Tibial artery (tissue), 4 donors: ENCODE results near the gene LAMA5.

Experiments used
- DNase-seq, 2 donors: peaks; one replicate each; pipeline ENCODE4 v3.0.0-alpha.2; 2019
- H3K27ac ChIP-seq, 2 donors: fragments of 200-600 bp; sonication (generic) in 1 of 2; 1 replicate in 1 of 2; 2 replicates in 1 of 2; pipeline ENCODE4 v1.5.1; 2018 to 2019; ENCODE audit warnings: mild to moderate bottlenecking in 1 of 2
- H3K27me3 ChIP-seq, 2 donors: fragments of 200-600 bp; sonication (generic) in 1 of 2; one replicate each; pipeline versions ENCODE4 v1.5.1 to v1.6.0; 2016 to 2019
- H3K36me3 ChIP-seq, 3 donors: fragments of 200-600 bp; sonication (generic) in 2 of 3; one replicate each; pipeline ENCODE4 v1.5.1; 2016 to 2019; ENCODE audit warnings: mild to moderate bottlenecking in 2 of 3
- H3K4me1 ChIP-seq, 4 donors: fragments of 200-600 bp; sonication (generic) in 2 of 4; 1 replicate in 3 of 4; 2 replicates in 1 of 4; pipeline ENCODE4 v1.5.1; 2016 to 2019
- H3K4me3 ChIP-seq, 2 donors: fragments of 200-600 bp; sonication (generic) in 1 of 2; 1 replicate in 1 of 2; 2 replicates in 1 of 2; pipeline ENCODE4 v1.5.1; 2018 to 2019; ENCODE audit warnings: mild to moderate bottlenecking in 2 of 2
- H3K9me3 ChIP-seq, 3 donors: fragments of 200-600 bp; sonication (generic) in 1 of 3; one replicate each; pipeline ENCODE4 v1.5.1; 2016 to 2019
- intact Hi-C: fragments of 100-400 bp; cut with DNase I; formaldehyde crosslinking; loops from one replicate; pipeline ENCODE4 v1.15.0; 2023; ENCODE audit warnings: low total_unique reads
- TF ChIP-seq, protein P1 (sequence below), 2 experiments: fragments of 200-600 bp in 1 of 2; fragments of 450-650 bp in 1 of 2; IDR thresholded peaks; one replicate each; pipeline ENCODE4 v1.5.1; 2017 to 2019; ENCODE audit warnings: antibody characterized with exemption in 2 of 2, mild to moderate bottlenecking in 1 of 2, moderate library complexity in 1 of 2

LAMA5 gene

DNA sequence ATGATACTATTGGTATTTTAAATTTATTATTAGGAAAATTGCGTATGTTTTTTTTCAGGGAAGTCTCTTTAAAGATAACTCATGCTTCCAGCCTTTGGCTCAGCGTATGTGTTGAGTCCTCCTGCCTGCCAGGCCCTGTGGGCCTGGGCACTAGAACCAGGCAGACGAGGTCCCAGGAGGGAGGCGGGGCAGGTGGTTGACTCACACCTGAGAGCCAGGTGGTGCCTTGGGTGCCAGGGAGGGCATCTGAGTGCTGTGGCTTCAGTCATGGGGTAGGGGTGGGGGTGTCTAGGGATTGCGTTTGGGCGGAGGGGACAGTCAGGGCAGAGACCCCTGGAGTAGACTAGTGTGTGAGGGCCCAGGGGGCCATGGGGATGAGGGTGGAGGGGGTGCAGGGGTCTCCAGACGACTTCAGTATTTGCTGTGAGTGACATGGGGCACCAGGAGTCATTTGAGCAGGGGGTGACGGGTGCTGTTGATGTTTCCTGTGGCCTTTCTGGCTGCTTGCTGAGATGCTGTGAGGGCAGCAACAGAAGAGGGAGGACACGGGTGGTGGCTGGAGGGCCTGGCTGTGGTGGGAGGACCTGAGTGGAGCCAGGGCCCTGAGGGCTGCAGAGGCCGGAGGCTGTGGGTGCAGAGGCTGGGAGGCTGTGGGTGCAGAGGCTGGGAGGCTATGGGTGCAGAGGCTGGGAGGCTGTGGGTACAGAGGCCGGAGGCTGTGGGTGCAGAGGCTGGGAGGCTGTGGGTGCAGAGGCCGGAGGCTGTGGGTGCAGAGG, 79.2 kb downstream of the LAMA5 start:
- no peak for DNase-seq
- TF ChIP-seq, protein P1, sequence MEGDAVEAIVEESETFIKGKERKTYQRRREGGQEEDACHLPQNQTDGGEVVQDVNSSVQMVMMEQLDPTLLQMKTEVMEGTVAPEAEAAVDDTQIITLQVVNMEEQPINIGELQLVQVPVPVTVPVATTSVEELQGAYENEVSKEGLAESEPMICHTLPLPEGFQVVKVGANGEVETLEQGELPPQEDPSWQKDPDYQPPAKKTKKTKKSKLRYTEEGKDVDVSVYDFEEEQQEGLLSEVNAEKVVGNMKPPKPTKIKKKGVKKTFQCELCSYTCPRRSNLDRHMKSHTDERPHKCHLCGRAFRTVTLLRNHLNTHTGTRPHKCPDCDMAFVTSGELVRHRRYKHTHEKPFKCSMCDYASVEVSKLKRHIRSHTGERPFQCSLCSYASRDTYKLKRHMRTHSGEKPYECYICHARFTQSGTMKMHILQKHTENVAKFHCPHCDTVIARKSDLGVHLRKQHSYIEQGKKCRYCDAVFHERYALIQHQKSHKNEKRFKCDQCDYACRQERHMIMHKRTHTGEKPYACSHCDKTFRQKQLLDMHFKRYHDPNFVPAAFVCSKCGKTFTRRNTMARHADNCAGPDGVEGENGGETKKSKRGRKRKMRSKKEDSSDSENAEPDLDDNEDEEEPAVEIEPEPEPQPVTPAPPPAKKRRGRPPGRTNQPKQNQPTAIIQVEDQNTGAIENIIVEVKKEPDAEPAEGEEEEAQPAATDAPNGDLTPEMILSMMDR (IDR thresholded peaks at IDR 0.05), result no peak
- Histone ChIP-seq H3K27ac (no peak overlapping the region), H3K27me3 (no peaks in the 10 kb centered on the region), H3K4me3 (no peak overlapping the region), H3K9me3 (no peaks in the 10 kb centered on the region), H3K4me1 (no peaks in the 10 kb centered on the region), H3K36me3 (peaks cover 66 to 86% (median 80%) of the 10 kb centered on the region in 3 donors)
- intact Hi-C loops, result no loop called here

DNA sequence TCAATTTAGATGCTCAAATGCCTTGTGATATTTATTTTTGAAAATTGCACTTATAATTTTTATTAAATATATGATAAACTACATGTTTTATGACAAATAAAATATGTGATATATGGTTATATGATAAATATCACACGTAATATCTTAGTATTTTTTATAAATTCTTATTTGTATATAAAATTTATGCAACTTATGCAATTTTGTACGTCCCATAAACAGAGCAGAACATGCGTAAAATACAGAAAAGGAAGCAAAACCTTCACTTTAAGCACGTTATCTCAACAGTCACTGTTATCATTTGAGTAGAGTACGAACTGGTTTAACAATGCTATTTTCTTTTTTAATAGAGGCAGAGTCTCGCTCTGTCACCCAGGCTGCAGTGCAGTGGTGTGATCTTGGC, 80.0 kb downstream of the LAMA5 start:
- Histone ChIP-seq H3K27ac (no peak overlapping the region), H3K9me3 (no peaks in the 10 kb centered on the region), H3K4me3 (no peak overlapping the region), H3K27me3 (no peaks in the 10 kb centered on the region), H3K4me1 (no peaks in the 10 kb centered on the region), H3K36me3 (peaks cover 62 to 86% (median 82%) of the 10 kb centered on the region in 3 donors)
- TF ChIP-seq, protein P1 (IDR thresholded peaks at IDR 0.05), result no peak
- intact Hi-C loops, result no loop called here
- DNase-seq, result no peak

DNA sequence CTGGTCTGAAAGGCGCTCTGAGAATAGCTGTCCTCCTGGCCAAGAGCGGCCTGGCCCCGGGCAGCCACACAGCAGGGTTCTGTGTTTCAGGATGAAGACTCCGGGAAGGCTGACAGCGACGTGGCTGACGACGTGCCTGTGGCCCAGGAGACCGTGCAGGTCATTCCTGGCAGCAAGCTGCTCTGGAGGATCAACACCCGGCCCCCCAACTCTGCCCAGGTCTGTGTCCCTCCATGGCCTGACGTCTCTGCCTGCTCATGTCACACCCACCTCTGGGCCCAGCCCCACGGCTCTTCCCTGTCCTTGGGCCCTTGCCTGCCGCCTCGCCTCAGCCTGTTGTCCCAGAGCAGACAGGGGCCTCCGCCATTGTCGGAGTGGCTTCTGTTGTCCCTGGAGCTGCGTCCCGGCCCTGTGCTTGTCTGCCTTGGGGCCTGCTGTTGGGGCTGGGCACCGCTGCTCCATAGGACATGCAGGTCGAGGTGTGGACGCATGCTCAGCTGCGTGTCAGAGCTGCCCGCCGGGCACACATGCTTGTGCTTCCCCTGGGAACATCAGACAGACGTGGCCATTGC, 80.5 kb downstream of the LAMA5 start:
- intact Hi-C loops, result no loop called here
- Histone ChIP-seq H3K4me1 (no peaks in the 10 kb centered on the region), H3K27me3 (no peaks in the 10 kb centered on the region), H3K27ac (no peak overlapping the region), H3K4me3 (no peak overlapping the region), H3K36me3 (peaks cover 62 to 86% (median 82%) of the 10 kb centered on the region in 3 donors), H3K9me3 (no peaks in the 10 kb centered on the region)
- no peak for DNase-seq
- TF ChIP-seq, protein P1 (IDR thresholded peaks at IDR 0.05), result no peak

DNA sequence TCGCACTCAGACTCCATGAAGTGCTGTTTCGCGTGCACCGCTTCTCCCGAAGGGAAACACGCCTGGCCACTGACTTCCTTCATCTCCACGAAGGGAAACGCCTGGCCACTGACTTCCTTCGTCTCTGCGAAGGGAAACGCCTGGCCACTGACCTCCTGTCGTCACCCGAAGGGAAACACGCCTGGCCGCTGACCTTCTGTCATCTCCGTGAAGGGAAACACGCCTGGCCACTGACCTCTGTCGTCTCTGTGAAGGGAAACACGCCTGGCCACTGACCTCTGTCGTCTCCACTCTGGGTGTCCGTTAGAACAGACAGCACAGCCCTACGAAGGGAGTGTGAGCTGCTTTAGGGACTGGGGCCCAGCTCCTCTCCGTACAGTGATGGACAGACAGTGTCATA, 81.4 kb downstream of the LAMA5 start:
- TF ChIP-seq, protein P1 (IDR thresholded peaks at IDR 0.05), result no peak
- H3K4me3 ChIP-seq, result no peak overlapping the region
- DNase-seq, result peak in 1 of 2 donors; percentile 65
- intact Hi-C loops, result no loop called here
- H3K36me3 ChIP-seq, result peaks cover 62 to 86% (median 82%) of the 10 kb centered on the region in 3 donors
- H3K27me3 ChIP-seq, result no peaks in the 10 kb centered on the region
- H3K9me3 ChIP-seq, result no peaks in the 10 kb centered on the region
- no peaks in the 10 kb centered on the region for H3K4me1 ChIP-seq
- H3K27ac ChIP-seq, result no peak overlapping the region

DNA sequence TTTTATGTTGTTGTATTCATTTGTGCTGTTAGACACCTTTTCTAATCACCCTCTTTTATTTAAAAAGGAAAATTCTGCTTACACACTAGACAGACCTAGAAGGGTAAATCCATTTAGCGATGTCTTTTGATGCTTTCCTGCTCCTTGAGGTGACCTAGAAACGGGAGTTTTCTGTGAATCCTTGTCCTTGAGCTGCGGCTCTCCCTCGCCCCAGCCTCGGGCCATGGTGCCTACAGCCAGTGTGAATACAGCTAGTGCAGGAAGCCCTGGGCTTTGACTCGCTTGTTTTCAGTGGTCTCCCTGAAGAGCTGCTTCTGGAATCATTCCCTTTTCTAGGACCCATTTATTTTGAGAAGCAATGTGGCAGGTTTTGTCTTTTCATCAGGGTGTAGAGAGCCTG, 82.0 kb downstream of the LAMA5 start:
- Histone ChIP-seq H3K4me3 (no peak overlapping the region), H3K4me1 (no peaks in the 10 kb centered on the region), H3K9me3 (no peaks in the 10 kb centered on the region), H3K27ac (no peak overlapping the region), H3K36me3 (peaks cover 63 to 89% (median 87%) of the 10 kb centered on the region in 3 donors), H3K27me3 (no peaks in the 10 kb centered on the region)
- DNase-seq, result no peak
- TF ChIP-seq, protein P1 (IDR thresholded peaks at IDR 0.05), result no peak
- intact Hi-C loops, result no loop called here
